Stimulated activated CD4-positive, alpha-beta T cell treated with anti-CD3 and anti-CD28 coated beads, Interleukin-1b, Interleukin-23, amount 100 ng/mL, for 24 hours (primary cell): ENCODE results near the gene PRODH2.
"Not testable (repeated sequence)": the region's sequence is repeated elsewhere in the genome, so short reads cannot be mapped to it uniquely, and the experiment has no call there.

Experiments
- DNase-seq, 4 experiments: peaks; one replicate each; pipeline ENCODE4 v3.0.0-alpha.2; 2020; ENCODE audit warnings: low read depth in 4 of 4, low spot score in 1 of 4

PRODH2 gene

GRCh38 chr19:35782589-35782988 lies 30.1 kb downstream of the PRODH2 start:
- DNase-seq, result no peak

GRCh38 chr19:35781650-35782049 lies 31.0 kb downstream of the PRODH2 start:
- DNase-seq, result no peak

GRCh38 chr19:35780717-35781116 lies 31.9 kb downstream of the PRODH2 start:
- DNase-seq, result no peak

GRCh38 chr19:35780058-35780457 lies 32.6 kb downstream of the PRODH2 start:
- no peak for DNase-seq

- DNase-seq, result no peak
These were observed 33.6 kb downstream of the PRODH2 start for GRCh38 chr19:35779033-35779432.

- DNase-seq, result no peak
These were observed 34.7 kb downstream of the PRODH2 start for GRCh38 chr19:35777961-35778360.

GRCh38 chr19:35777086-35777841 lies 35.4 kb downstream of the PRODH2 start:
- DNase-seq, result no peak

- no peak for DNase-seq
These were observed 36.4 kb downstream of the PRODH2 start for GRCh38 chr19:35776102-35776788.

- peak; percentile 97 to 100 (median 100) for DNase-seq
These were observed 37.1 kb downstream of the PRODH2 start, which contains the start of gene ARHGAP33 for GRCh38 chr19:35775298-35776101. Gene ARHGAP33, plus strand, starts transcription at chr19:35775564. Its CDS starts 95 bp downstream, at chr19:35775659.

GRCh38 chr19:35775046-35775297 lies 37.7 kb downstream of the PRODH2 start:
- no peak for DNase-seq

- no peak for DNase-seq
These were observed 38.2 kb downstream of the PRODH2 start for GRCh38 chr19:35774274-35775045.

GRCh38 chr19:35773020-35773806 lies 39.4 kb downstream of the PRODH2 start:
- DNase-seq, result no peak

GRCh38 chr19:35772362-35772761 lies 40.3 kb downstream of the PRODH2 start:
- not testable (repeated sequence) for DNase-seq

- DNase-seq, result no peak
These were observed 44.6 kb downstream of the PRODH2 start for GRCh38 chr19:35768082-35768421.

GRCh38 chr19:35767288-35768081 lies 45.2 kb downstream of the PRODH2 start:
- no peak for DNase-seq

GRCh38 chr19:35766571-35767104 lies 46.0 kb downstream of the PRODH2 start:
- no peak for DNase-seq

GRCh38 chr19:35764432-35765315 lies 48.0 kb downstream of the PRODH2 start:
- no peak for DNase-seq

GRCh38 chr19:35760711-35761349 lies 51.8 kb downstream of the PRODH2 start:
- no peak for DNase-seq
